Spleen (tissue), 7 donors: ENCODE measurements around the gene MYB.

Experiments
- POLR2A ChIP-seq, 3 donors: fragments of 450-650 bp; IDR thresholded peaks; one replicate each; pipeline ENCODE4 v1.5.1; 2017; ENCODE audit warnings: antibody characterized with exemption in 3 of 3, mild to moderate bottlenecking in 1 of 3
- POLR2AphosphoS5 ChIP-seq, 3 donors: sonication (generic); formaldehyde crosslinking; IDR thresholded peaks; one replicate each; pipeline ENCODE4 v1.5.1; 2017; ENCODE audit warnings: antibody characterized with exemption in 3 of 3
- TF ChIP-seq, protein P1 (sequence below), 11 experiments: fragments of 200-600 bp in 7 of 11; fragments of 450-650 bp in 4 of 11; sonication (generic) in 4 of 11; IDR thresholded peaks in 8 of 11; conservative IDR thresholded peaks in 3 of 11; 1 replicate in 7 of 11; 2 replicates in 4 of 11; pipeline versions ENCODE4 v1.4.0 to v1.8.0; 2016 to 2021; ENCODE audit warnings: antibody characterized with exemption in 11 of 11, inconsistent platforms in 4 of 11, mild to moderate bottlenecking in 1 of 11
- donor health status: DM: no; HTN: no; CAD: no; lungs with moderate emphysema.
- donor health status: DM: no; HTN: no; CAD: no.
- donor health status: DM: no; HTN: no; CAD: no.

DNA sequence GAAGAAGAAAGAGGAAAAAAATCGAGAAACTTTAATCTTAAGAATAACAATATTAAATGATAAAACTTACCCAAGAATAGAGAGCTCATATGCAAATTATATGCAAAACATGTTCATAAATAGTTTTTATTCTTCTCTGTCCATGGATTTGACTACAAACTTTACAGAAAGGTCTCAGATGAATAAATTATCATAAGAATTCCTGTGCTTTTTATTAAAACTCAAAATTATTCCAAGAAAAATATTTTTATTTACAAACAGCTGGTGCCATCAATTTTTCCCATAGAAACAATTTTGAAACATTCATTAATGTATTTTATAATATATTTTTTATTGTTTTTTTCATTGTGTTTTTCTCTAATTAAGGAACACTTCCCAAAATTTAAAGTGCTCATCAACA lies 12.1 kb downstream of the MYB start:
- TF ChIP-seq POLR2A (IDR thresholded peaks at IDR 0.05) (no peak), POLR2AphosphoS5 (IDR thresholded peaks at IDR 0.05) (no peak)
- TF ChIP-seq, protein P1, sequence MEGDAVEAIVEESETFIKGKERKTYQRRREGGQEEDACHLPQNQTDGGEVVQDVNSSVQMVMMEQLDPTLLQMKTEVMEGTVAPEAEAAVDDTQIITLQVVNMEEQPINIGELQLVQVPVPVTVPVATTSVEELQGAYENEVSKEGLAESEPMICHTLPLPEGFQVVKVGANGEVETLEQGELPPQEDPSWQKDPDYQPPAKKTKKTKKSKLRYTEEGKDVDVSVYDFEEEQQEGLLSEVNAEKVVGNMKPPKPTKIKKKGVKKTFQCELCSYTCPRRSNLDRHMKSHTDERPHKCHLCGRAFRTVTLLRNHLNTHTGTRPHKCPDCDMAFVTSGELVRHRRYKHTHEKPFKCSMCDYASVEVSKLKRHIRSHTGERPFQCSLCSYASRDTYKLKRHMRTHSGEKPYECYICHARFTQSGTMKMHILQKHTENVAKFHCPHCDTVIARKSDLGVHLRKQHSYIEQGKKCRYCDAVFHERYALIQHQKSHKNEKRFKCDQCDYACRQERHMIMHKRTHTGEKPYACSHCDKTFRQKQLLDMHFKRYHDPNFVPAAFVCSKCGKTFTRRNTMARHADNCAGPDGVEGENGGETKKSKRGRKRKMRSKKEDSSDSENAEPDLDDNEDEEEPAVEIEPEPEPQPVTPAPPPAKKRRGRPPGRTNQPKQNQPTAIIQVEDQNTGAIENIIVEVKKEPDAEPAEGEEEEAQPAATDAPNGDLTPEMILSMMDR (IDR thresholded peaks at IDR 0.05 in 8 of 11, conservative IDR thresholded peaks at IDR 0.05 in 3 of 11): no peak
